A204.1 (cell line): ENCODE data around the gene CDH1.

Experiments
- FAIRE-seq: peaks from 2 replicates; lab custom pipeline; 2012; peaks lifted over from hg19 to GRCh38; lab: Jason Lieb, UNC

The CDH1 gene

GRCh38 chr16:68857479-68857878 lies 120.4 kb downstream of the CDH1 start:
- FAIRE-seq: no peak

GRCh38 chr16:68859828-68860227 lies 122.7 kb downstream of the CDH1 start:
- no peak for FAIRE-seq

- no peak for FAIRE-seq
Observed at GRCh38 chr16:68860978-68861892, 124.1 kb downstream of the CDH1 start.

- FAIRE-seq: no peak
Observed at GRCh38 chr16:68866933-68867332, 129.8 kb downstream of the CDH1 start.

GRCh38 chr16:68869492-68870088 lies 132.5 kb downstream of the CDH1 start:
- no peak for FAIRE-seq

- FAIRE-seq: no peak
Observed at GRCh38 chr16:68873635-68874471, 136.8 kb downstream of the CDH1 start.

- FAIRE-seq: no peak
Observed at GRCh38 chr16:68875871-68876270, 138.8 kb downstream of the CDH1 start.

- FAIRE-seq: no peak
Observed at GRCh38 chr16:68883685-68884084, 146.6 kb downstream of the CDH1 start.

GRCh38 chr16:68884401-68884800 lies 147.3 kb downstream of the CDH1 start:
- FAIRE-seq: no peak
